Natural killer cell (primary cell): Measurements from ENCODE around the gene ST8SIA2. TPM values are rescaled to one million over a fixed set of nuclear protein-coding genes. Genes with fewer than 3 reads are reported as not detected.

Source experiments
- ATAC-seq, 3 donors: fragments of 150-1000 bp in 2 of 3; fragments of 200-7000 bp in 1 of 3; cut with Tn5 transposase; 1 replicate in 1 of 3; 2 replicates in 2 of 3; pipeline ENCODE4 v1.10.0; 2021; ENCODE audit warnings: mild to moderate bottlenecking in 2 of 3, moderate library complexity in 2 of 3
- DNase-seq, 2 donors: peaks; one replicate each; pipeline versions ENCODE4 v3.0.0 to v3.0.0-alpha.2; 2013 to 2021; ENCODE audit warnings: mixed read lengths in 1 of 2
- H3K27ac ChIP-seq: one replicate; pipeline ENCODE4 v1.5.1; 2013; ENCODE audit warnings: mild to moderate bottlenecking, low read length
- H3K27me3 ChIP-seq: one replicate; pipeline ENCODE4 v1.6.1; 2013; ENCODE audit warnings: low read length; ENCODE audit not compliant: control insufficient read depth, insufficient read depth
- H3K36me3 ChIP-seq: one replicate; pipeline ENCODE4 v1.6.1; 2013; ENCODE audit warnings: low read length; ENCODE audit not compliant: control insufficient read depth, insufficient read depth
- H3K4me1 ChIP-seq: one replicate; pipeline ENCODE4 v1.6.1; 2013; ENCODE audit warnings: low read length; ENCODE audit not compliant: control insufficient read depth, insufficient read depth
- H3K4me3 ChIP-seq: one replicate; pipeline ENCODE4 v1.5.1; 2013; ENCODE audit warnings: low read length
- H3K9me3 ChIP-seq: one replicate; pipeline ENCODE4 v1.6.1; 2013; ENCODE audit warnings: low read length; ENCODE audit not compliant: control insufficient read depth, insufficient read depth
- H3K27ac Mint-ChIP-seq, 2 donors: one replicate each; pipeline ENCODE4 v1.8.0; 2022; ENCODE audit warnings: mild to moderate bottlenecking in 2 of 2, mixed read lengths in 2 of 2, moderate library complexity in 1 of 2
- H3K27me3 Mint-ChIP-seq, 2 donors: one replicate each; pipeline ENCODE4 v1.8.0; 2022; ENCODE audit warnings: low read depth in 2 of 2, mixed read lengths in 2 of 2
- H3K36me3 Mint-ChIP-seq: one replicate; pipeline ENCODE4 v1.8.0; 2022; ENCODE audit warnings: mixed read lengths
- H3K4me1 Mint-ChIP-seq, 2 donors: one replicate each; pipeline ENCODE4 v1.8.0; 2022; ENCODE audit warnings: mixed read lengths in 2 of 2
- H3K4me3 Mint-ChIP-seq: one replicate; pipeline ENCODE4 v1.8.0; 2022; ENCODE audit warnings: mild to moderate bottlenecking, moderate library complexity, mixed read lengths
- H3K9me3 Mint-ChIP-seq, 2 donors: one replicate each; pipeline ENCODE4 v1.8.0; 2022; ENCODE audit warnings: mixed read lengths in 2 of 2
- WGBS: methylation state at CpG from one replicate; pipeline ENCODE4 v1.1.7; 2013; ENCODE audit warnings: missing lambda C conversion rate; ENCODE audit not compliant: insufficient coverage; 5-methylcytosine and 5-hydroxymethylcytosine counted together
- intact Hi-C: fragments of 100-400 bp; cut with micrococcal nuclease; formaldehyde crosslinking; loops from one replicate; pipeline ENCODE4 v1.14.2; 2022
- total RNA-seq, 4 donors: library from RNA; stranded (reverse); fragments of 120-200 nt in 1 of 4; gene quantifications; one replicate each; pipeline versions ENCODE4 v1.2.3 to v1.2.4, GENCODE V29; 2013 to 2022
- TF ChIP-seq, protein P1 (sequence below): fragments of 200-600 bp; IDR thresholded peaks from one replicate; pipeline ENCODE4 v1.8.0; 2022; ENCODE audit warnings: antibody characterized with exemption

Gene ST8SIA2
- total RNA-seq, 3 donors from 2014 or later (not counting 1 experiment from before 2014, with no cell fraction given), result not detected

DNA sequence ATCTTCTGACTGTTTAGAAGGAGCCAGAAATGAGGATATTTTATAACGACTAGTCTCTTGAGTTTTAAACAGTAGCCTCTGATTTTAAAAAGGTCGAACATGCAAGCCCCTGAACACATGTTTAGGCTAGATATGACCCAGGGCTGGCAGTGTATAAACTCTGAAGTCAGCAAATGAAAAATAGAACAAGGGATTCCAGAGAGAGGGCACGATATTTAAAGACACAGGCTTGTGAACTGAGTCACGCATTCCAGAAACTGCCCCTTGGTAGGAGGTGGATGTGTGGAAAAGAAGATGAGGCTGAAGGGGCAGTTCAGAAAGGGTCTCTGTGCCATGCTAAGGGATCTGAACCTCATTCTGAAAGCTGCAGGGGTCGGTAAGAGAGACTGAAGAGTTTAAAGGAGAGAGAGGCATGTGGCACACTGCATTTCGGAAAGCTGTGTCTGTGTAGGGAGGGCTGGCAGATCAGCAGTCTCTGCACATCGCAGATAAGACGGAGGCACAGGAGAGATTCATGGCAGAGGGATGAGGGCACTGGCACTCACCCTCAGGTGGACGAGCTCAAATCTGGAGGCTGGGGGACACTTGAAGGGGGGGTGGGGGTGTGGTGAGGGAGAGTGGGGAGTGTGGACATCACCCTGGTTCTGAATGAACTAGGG is 22.1 kb downstream of the ST8SIA2 start:
- WGBS, result 82% methylated on average over 9 of the region's 9 CpGs
- intact Hi-C loops, result no loop called here
- no peaks in the 10 kb centered on the region for H3K36me3 Mint-ChIP-seq

GRCh38 chr15:92416557-92416956 is 22.9 kb downstream of the ST8SIA2 start:
- no peaks in the 10 kb centered on the region for H3K9me3 Mint-ChIP-seq
- H3K36me3 Mint-ChIP-seq, result no peaks in the 10 kb centered on the region
- Histone ChIP-seq H3K4me1 (no peaks in the 10 kb centered on the region), H3K4me3 (no peak overlapping the region), H3K27me3 (no peaks in the 10 kb centered on the region), H3K27ac (no peak overlapping the region), H3K9me3 (no peaks in the 10 kb centered on the region), H3K36me3 (no peaks in the 10 kb centered on the region)
- H3K27me3 Mint-ChIP-seq, result peaks cover 3 to 21% of the 10 kb centered on the region in 2 donors
- no peak for ATAC-seq
- 92% methylated on average over 12 of the region's 12 CpGs for WGBS
- intact Hi-C loops, result no loop called here
- TF ChIP-seq, protein P1, sequence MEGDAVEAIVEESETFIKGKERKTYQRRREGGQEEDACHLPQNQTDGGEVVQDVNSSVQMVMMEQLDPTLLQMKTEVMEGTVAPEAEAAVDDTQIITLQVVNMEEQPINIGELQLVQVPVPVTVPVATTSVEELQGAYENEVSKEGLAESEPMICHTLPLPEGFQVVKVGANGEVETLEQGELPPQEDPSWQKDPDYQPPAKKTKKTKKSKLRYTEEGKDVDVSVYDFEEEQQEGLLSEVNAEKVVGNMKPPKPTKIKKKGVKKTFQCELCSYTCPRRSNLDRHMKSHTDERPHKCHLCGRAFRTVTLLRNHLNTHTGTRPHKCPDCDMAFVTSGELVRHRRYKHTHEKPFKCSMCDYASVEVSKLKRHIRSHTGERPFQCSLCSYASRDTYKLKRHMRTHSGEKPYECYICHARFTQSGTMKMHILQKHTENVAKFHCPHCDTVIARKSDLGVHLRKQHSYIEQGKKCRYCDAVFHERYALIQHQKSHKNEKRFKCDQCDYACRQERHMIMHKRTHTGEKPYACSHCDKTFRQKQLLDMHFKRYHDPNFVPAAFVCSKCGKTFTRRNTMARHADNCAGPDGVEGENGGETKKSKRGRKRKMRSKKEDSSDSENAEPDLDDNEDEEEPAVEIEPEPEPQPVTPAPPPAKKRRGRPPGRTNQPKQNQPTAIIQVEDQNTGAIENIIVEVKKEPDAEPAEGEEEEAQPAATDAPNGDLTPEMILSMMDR, result no peak
- H3K27ac Mint-ChIP-seq, result no peak overlapping the region
- H3K4me1 Mint-ChIP-seq, result no peaks in the 10 kb centered on the region
- DNase-seq, result no peak
- no peak overlapping the region for H3K4me3 Mint-ChIP-seq

More for the DNA sequence above, 22.1 kb downstream of the ST8SIA2 start:
- H3K9me3 ChIP-seq, result no peaks in the 10 kb centered on the region
- ATAC-seq (no peak), DNase-seq (no peak)
- H3K27ac ChIP-seq, result no peak overlapping the region
- peaks cover 9 to 27% of the 10 kb centered on the region in 2 donors for H3K27me3 Mint-ChIP-seq
- H3K27ac Mint-ChIP-seq, result no peak overlapping the region
- H3K27me3 ChIP-seq, result no peaks in the 10 kb centered on the region
- no peaks in the 10 kb centered on the region for H3K4me1 Mint-ChIP-seq
- H3K9me3 Mint-ChIP-seq, result no peaks in the 10 kb centered on the region
- TF ChIP-seq, protein P1, result no peak
- no peak overlapping the region for H3K4me3 Mint-ChIP-seq
- H3K4me3 ChIP-seq, result no peak overlapping the region
- H3K36me3 ChIP-seq, result no peaks in the 10 kb centered on the region
- no peaks in the 10 kb centered on the region for H3K4me1 ChIP-seq

GRCh38 chr15:92417716-92418115 is 24.0 kb downstream of the ST8SIA2 start:
- no peak for DNase-seq
- H3K4me3 ChIP-seq, result no peak overlapping the region
- 57% methylated on average over 7 of the region's 7 CpGs for WGBS
- H3K36me3 ChIP-seq, result no peaks in the 10 kb centered on the region
- no peaks in the 10 kb centered on the region for H3K9me3 Mint-ChIP-seq
- H3K27ac Mint-ChIP-seq, result no peak overlapping the region
- H3K9me3 ChIP-seq, result no peaks in the 10 kb centered on the region
- intact Hi-C loops, result no loop called here
- no peaks in the 10 kb centered on the region for H3K36me3 Mint-ChIP-seq
- H3K27me3 Mint-ChIP-seq, result peaks cover 3 to 22% of the 10 kb centered on the region in 2 donors
- no peaks in the 10 kb centered on the region for H3K4me1 ChIP-seq
- H3K27ac ChIP-seq, result no peak overlapping the region
- no peak overlapping the region for H3K4me3 Mint-ChIP-seq
- TF ChIP-seq, protein P1, result no peak
- no peaks in the 10 kb centered on the region for H3K4me1 Mint-ChIP-seq
- no peaks in the 10 kb centered on the region for H3K27me3 ChIP-seq
- no peak for ATAC-seq

GRCh38 chr15:92418864-92419263 is 25.2 kb downstream of the ST8SIA2 start:
- ATAC-seq (no peak), DNase-seq (no peak)
- H3K27ac ChIP-seq, result no peak overlapping the region
- no peaks in the 10 kb centered on the region for H3K9me3 ChIP-seq
- Mint-ChIP-seq H3K27me3 (peaks cover 4 to 25% of the 10 kb centered on the region in 2 donors), H3K27ac (no peak overlapping the region), H3K4me3 (no peak overlapping the region), H3K4me1 (no peaks in the 10 kb centered on the region), H3K36me3 (no peaks in the 10 kb centered on the region), H3K9me3 (no peaks in the 10 kb centered on the region)
- H3K36me3 ChIP-seq, result no peaks in the 10 kb centered on the region
- intact Hi-C loops, result no loop called here
- no peaks in the 10 kb centered on the region for H3K27me3 ChIP-seq
- no peaks in the 10 kb centered on the region for H3K4me1 ChIP-seq
- H3K4me3 ChIP-seq, result no peak overlapping the region
- TF ChIP-seq, protein P1, result no peak
- 90% methylated on average over 7 of the region's 7 CpGs for WGBS
